ENCODE results near the gene PRDX2.

PRDX2 gene

DNA sequence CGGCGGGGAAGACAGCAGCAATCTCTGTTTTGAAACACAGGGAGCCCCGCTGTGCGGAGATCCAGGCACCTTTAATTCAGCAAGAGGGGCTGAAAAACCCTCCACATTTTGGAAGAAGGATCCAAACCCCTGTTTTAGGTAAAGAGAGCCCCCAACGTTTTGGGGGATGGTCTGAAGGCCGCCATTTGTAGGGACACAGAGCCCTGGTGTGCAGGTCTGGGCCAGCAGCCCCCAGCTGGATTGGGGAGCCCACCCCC is 22.8 kb downstream of the PRDX2 start:
- H3F3A ChIP-seq (ENCODE audit: insufficient read depth, low read length) = peaks cover 7% of the 10 kb centered on the region; the same call in 1 of the 2 replicates
- H3K9me2 ChIP-seq (ENCODE audit: low read depth, low read length) = no peaks in the 10 kb centered on the region
- peak overlapping the region; percentile 25 for H3K27ac ChIP-seq (ENCODE audit: low read depth, low read length, poor library complexity, severe bottlenecking)
- H3K4me3 ChIP-seq (ENCODE audit: low read depth, low read length, poor library complexity, severe bottlenecking) = peak overlapping the region; percentile 61
- TF ChIP-seq CTCF (IDR thresholded peaks at IDR 0.05; ENCODE audit: low read length) = no peak
- TF ChIP-seq EZH2 (IDR thresholded peaks at IDR 0.05; ENCODE audit: borderline replicate concordance, low read length) = no peak
- H2AFZ ChIP-seq (ENCODE audit: low read length) = no peak overlapping the region
- peak overlapping the region; percentile 63; the same call in 1 of the 2 replicates for H3K9ac ChIP-seq (ENCODE audit: low read length)
- peak overlapping the region; percentile 80 for H3K4me2 ChIP-seq (ENCODE audit: low read length)
- no peaks in the 10 kb centered on the region for H3K36me3 ChIP-seq (ENCODE audit: insufficient read depth, low read length)
- no peaks in the 10 kb centered on the region for H4K20me1 ChIP-seq (ENCODE audit: insufficient read depth, low read length)
- no peaks in the 10 kb centered on the region for H3K9me3 ChIP-seq (ENCODE audit: low read length)
- H3K79me2 ChIP-seq (ENCODE audit: insufficient read depth, low read length) = no peaks in the 10 kb centered on the region
- no peaks in the 10 kb centered on the region for H3K27me3 ChIP-seq (ENCODE audit: insufficient read depth, low read length)
- peaks cover 53% of the 10 kb centered on the region for H3K4me1 ChIP-seq (ENCODE audit: insufficient read depth, low read length, severe bottlenecking)

DNA sequence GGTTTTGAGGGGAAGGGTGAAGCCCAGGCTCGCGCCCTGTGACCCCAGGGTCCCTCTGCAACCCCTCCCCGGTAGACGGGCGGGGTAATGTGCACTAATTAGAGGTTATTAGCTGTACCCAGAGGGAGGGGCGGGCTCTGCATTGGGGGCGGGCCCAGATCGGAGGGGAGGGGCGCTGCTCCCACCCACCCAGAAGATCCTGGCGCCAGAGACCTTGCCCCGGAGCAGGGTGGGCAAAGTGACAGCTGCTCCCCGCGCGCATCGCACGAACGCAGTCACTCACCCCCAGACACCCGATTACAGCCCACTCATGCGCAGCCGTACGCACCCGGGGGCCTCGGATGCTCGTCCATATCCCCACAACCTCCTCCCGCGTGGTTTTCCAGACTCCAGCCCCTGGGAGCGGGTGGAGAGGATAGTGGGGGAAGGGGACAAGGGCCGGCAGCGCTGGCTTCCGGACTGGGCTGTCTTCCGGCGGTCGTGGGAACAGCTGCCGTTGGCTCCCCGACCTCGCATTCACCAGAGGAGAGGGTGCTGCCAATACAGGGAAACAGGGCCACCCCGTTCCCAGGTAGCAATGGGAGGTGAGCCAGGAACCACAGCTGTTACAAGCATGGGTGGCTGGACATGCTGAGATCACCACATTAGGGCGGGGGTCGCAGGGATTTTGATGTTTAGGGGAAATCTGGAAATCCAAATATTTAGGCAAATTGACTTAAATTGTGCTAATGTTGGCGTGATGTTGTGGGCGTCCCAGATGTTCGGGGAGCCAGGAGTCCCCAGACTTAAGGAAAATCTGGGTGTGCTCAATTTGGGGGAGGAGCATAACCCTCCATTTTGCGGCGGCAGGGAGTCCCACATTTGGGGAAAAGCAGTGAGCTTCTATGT is 23.3 kb downstream of the PRDX2 start:
- H3K27me3 ChIP-seq (ENCODE audit: insufficient read depth, low read length) = no peaks in the 10 kb centered on the region
- H3F3A ChIP-seq (ENCODE audit: insufficient read depth, low read length) = peaks cover 7% of the 10 kb centered on the region; the same call in 1 of the 2 replicates
- H3K4me3 ChIP-seq (ENCODE audit: low read depth, low read length, poor library complexity, severe bottlenecking) = peak overlapping the region; percentile 61
- TF ChIP-seq EZH2 (IDR thresholded peaks at IDR 0.05; ENCODE audit: borderline replicate concordance, low read length) (no peak), CTCF (IDR thresholded peaks at IDR 0.05; ENCODE audit: low read length) (no peak)
- H3K79me2 ChIP-seq (ENCODE audit: insufficient read depth, low read length) = no peaks in the 10 kb centered on the region
- no peaks in the 10 kb centered on the region for H3K9me3 ChIP-seq (ENCODE audit: low read length)
- H3K27ac ChIP-seq (ENCODE audit: low read depth, low read length, poor library complexity, severe bottlenecking) = peak overlapping the region; percentile 25
- no peaks in the 10 kb centered on the region for H4K20me1 ChIP-seq (ENCODE audit: insufficient read depth, low read length)
- H3K4me1 ChIP-seq (ENCODE audit: insufficient read depth, low read length, severe bottlenecking) = peaks cover 47% of the 10 kb centered on the region
- no peak overlapping the region for H2AFZ ChIP-seq (ENCODE audit: low read length)
- H3K4me2 ChIP-seq (ENCODE audit: low read length) = peak overlapping the region; percentile 80
- H3K9me2 ChIP-seq (ENCODE audit: low read depth, low read length) = no peaks in the 10 kb centered on the region
- peak overlapping the region; percentile 63 for H3K9ac ChIP-seq (ENCODE audit: low read length)
- H3K36me3 ChIP-seq (ENCODE audit: insufficient read depth, low read length) = no peaks in the 10 kb centered on the region

- TF ChIP-seq EZH2 (IDR thresholded peaks at IDR 0.05; ENCODE audit: borderline replicate concordance, low read length) (no peak), CTCF (IDR thresholded peaks at IDR 0.05; ENCODE audit: low read length) (peak; percentile 96)
- no peaks in the 10 kb centered on the region for H3K9me3 ChIP-seq (ENCODE audit: low read length)
- H3K4me2 ChIP-seq (ENCODE audit: low read length) = peak overlapping the region; percentile 80
- H3K27me3 ChIP-seq (ENCODE audit: insufficient read depth, low read length) = no peaks in the 10 kb centered on the region
- no peak overlapping the region for H3K27ac ChIP-seq (ENCODE audit: low read depth, low read length, poor library complexity, severe bottlenecking)
- H4K20me1 ChIP-seq (ENCODE audit: insufficient read depth, low read length) = no peaks in the 10 kb centered on the region
- peak overlapping the region; percentile 63 for H3K9ac ChIP-seq (ENCODE audit: low read length)
- no peaks in the 10 kb centered on the region for H3K9me2 ChIP-seq (ENCODE audit: low read depth, low read length)
- H3K36me3 ChIP-seq (ENCODE audit: insufficient read depth, low read length) = no peaks in the 10 kb centered on the region
- H2AFZ ChIP-seq (ENCODE audit: low read length) = no peak overlapping the region
- H3K79me2 ChIP-seq (ENCODE audit: insufficient read depth, low read length) = no peaks in the 10 kb centered on the region
- H3K4me1 ChIP-seq (ENCODE audit: insufficient read depth, low read length, severe bottlenecking) = peaks cover 39% of the 10 kb centered on the region
- peak overlapping the region; percentile 61 for H3K4me3 ChIP-seq (ENCODE audit: low read depth, low read length, poor library complexity, severe bottlenecking)
- peaks cover 7% of the 10 kb centered on the region; the same call in 1 of the 2 replicates for H3F3A ChIP-seq (ENCODE audit: insufficient read depth, low read length)
Measured at GRCh38 chr19:12777217-12778016, 24.2 kb downstream of the PRDX2 start.

Measured in OCI-LY1 (cell line).